Measurements from ENCODE around the gene DLGAP5.

- TF ChIP-seq CTCF (IDR thresholded peaks at IDR 0.05; ENCODE audit: low read length) (no peak), EZH2 (optimal IDR thresholded peaks at IDR 0.05; ENCODE audit: low read depth, low read length) (no peak)
Measured at GRCh38 chr14:55228261-55228660, 36.9 kb upstream of the DLGAP5 start.
